Ovary (tissue), 9 donors: ENCODE results near the gene FLNB. TPM values are rescaled to one million over a fixed set of nuclear protein-coding genes. Genes with fewer than 3 reads are reported as not detected.

Source experiments
- DNase-seq, 5 donors: peaks; one replicate each; pipeline ENCODE4 v3.0.0-alpha.2; 2019 to 2020
- H3K27ac ChIP-seq, 2 donors: fragments of 200-600 bp; one replicate each; pipeline versions ENCODE4 v1.5.1 to v1.8.0; 2019 to 2022
- H3K27me3 ChIP-seq: fragments of 200-600 bp; one replicate; pipeline ENCODE4 v1.8.0; 2022
- H3K36me3 ChIP-seq: fragments of 200-600 bp; sonication (generic); one replicate; pipeline ENCODE4 v1.5.1; 2019
- H3K4me1 ChIP-seq: one replicate; pipeline ENCODE4 v1.8.1; 2013; ENCODE audit warnings: mild to moderate bottlenecking, moderate library complexity; ENCODE audit not compliant: insufficient read depth
- H3K4me3 ChIP-seq: fragments of 200-600 bp; sonication (generic); one replicate; pipeline ENCODE4 v1.5.1; 2017
- H3K9me3 ChIP-seq, 2 donors: fragments of 200-600 bp in 1 of 2; sonication (generic) in 1 of 2; one replicate each; pipeline versions ENCODE4 v1.5.1 to v1.8.1; 2013 to 2019; ENCODE audit warnings: mild to moderate bottlenecking in 1 of 2, moderate library complexity in 1 of 2
- EP300 ChIP-seq: sonication (generic); formaldehyde crosslinking; IDR thresholded peaks from one replicate; pipeline ENCODE4 v1.6.1; 2017; ENCODE audit warnings: antibody characterized with exemption
- POLR2A ChIP-seq: fragments of 450-650 bp; IDR thresholded peaks from one replicate; pipeline ENCODE4 v1.6.1; 2017; ENCODE audit warnings: antibody characterized with exemption, mild to moderate bottlenecking, moderate library complexity
- WGBS, 3 donors: extraction: QIAGEN DNeasy Blood & Tissue Kit in 1 of 3; methylation state at CpG; one replicate each; pipeline versions ENCODE4 v1.1.5 to v1.1.7; 2013 to 2017; 5-methylcytosine and 5-hydroxymethylcytosine counted together
- intact Hi-C, 4 donors: fragments of 100-400 bp; cut with DNase I; formaldehyde crosslinking; loops; one replicate each; pipeline versions ENCODE4 v1.11.0 to v1.15.1; 2022 to 2023
- polyA plus RNA-seq, 2 donors: library from polyadenylated mRNA; stranded (reverse); fragments of 200-250 nt in 1 of 2; fragments of 350-450 nt in 1 of 2; fragmentation: Illumina TruSeq in 1 of 2; extraction: RNeasy Lipid Tissue Mini Kit (QIAGEN cat#74804) in 1 of 2; gene quantifications; one replicate each; pipeline ENCODE4 v1.2.3, GENCODE V29; 2013 to 2014
- total RNA-seq, 7 donors: library from RNA; depleted of rRNA in 2 of 7; stranded (reverse); fragments of >200 nt in 2 of 7; fragmentation: NEBNext Ultra II Directional in 3 of 7; extraction: Animal tissue kit (Norgen Biotek cat#: 25700) in 3 of 7; gene quantifications; one replicate each; pipeline versions ENCODE4 v1.1.0 to v1.2.4, GENCODE V29; 2016 to 2023
- TF ChIP-seq, protein P1 (sequence below), 3 donors: fragments of 450-650 bp in 2 of 3; fragments of 200-600 bp in 1 of 3; IDR thresholded peaks; one replicate each; pipeline versions ENCODE4 v1.5.1 to v1.8.0; 2016 to 2022; ENCODE audit warnings: antibody characterized with exemption in 3 of 3, mild to moderate bottlenecking in 1 of 3
- donor health status: DM: no; HTN: no; CAD: no; lungs with moderate emphysema.
- donor health status: DM: no; HTN: no; CAD: no.
- donor health status: Bipolar disorder and iron deficiency.
- donor health status: DM: yes; HTN: yes; CAD: no.
- donor health status: DM: no; HTN: no; CAD: no.
- donor health status: DM: yes; HTN: yes; CAD: no.

The FLNB gene
- total and polyA plus RNA-seq, 9 donors, result 51.9 to 190 (median 126) TPM

DNA sequence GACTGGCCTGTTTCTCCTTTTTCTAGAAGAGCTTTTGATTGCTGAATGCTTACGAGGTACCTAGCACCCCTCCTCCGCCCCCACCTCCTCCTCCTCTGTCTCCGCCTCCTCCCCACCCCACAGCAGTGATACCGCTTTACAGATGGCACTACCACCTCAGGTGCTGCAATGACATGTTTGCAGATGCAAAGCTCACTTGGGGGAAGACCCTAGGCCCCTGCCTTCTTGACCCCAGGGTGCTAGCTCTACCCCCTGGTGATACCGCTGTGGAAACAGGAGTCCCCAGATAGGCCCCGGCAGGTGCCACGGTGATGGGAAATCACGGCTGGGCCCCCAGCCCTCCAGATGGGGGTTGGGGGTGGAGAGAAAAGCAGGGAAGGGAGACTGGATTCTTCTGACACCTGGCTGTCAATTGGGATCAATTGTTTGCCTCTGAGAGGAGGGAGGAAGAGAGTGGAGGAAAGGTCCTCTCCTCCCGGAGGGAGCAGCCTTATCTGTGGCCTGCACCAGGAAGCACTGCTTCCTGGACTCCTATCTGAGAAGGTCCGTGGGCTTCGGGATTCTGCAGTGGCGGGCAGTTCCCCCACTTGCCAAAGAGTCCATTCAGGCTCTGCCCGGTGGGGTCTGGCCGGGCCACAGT is 164.9 kb downstream of the FLNB start:
- TF ChIP-seq POLR2A (no peak), EP300 (no peak)
- TF ChIP-seq, protein P1, sequence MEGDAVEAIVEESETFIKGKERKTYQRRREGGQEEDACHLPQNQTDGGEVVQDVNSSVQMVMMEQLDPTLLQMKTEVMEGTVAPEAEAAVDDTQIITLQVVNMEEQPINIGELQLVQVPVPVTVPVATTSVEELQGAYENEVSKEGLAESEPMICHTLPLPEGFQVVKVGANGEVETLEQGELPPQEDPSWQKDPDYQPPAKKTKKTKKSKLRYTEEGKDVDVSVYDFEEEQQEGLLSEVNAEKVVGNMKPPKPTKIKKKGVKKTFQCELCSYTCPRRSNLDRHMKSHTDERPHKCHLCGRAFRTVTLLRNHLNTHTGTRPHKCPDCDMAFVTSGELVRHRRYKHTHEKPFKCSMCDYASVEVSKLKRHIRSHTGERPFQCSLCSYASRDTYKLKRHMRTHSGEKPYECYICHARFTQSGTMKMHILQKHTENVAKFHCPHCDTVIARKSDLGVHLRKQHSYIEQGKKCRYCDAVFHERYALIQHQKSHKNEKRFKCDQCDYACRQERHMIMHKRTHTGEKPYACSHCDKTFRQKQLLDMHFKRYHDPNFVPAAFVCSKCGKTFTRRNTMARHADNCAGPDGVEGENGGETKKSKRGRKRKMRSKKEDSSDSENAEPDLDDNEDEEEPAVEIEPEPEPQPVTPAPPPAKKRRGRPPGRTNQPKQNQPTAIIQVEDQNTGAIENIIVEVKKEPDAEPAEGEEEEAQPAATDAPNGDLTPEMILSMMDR (IDR thresholded peaks at IDR 0.05), result no peak
- H3K4me1 ChIP-seq, result peaks cover 10% of the 10 kb centered on the region
- H3K27ac ChIP-seq, result no peak overlapping the region

DNA sequence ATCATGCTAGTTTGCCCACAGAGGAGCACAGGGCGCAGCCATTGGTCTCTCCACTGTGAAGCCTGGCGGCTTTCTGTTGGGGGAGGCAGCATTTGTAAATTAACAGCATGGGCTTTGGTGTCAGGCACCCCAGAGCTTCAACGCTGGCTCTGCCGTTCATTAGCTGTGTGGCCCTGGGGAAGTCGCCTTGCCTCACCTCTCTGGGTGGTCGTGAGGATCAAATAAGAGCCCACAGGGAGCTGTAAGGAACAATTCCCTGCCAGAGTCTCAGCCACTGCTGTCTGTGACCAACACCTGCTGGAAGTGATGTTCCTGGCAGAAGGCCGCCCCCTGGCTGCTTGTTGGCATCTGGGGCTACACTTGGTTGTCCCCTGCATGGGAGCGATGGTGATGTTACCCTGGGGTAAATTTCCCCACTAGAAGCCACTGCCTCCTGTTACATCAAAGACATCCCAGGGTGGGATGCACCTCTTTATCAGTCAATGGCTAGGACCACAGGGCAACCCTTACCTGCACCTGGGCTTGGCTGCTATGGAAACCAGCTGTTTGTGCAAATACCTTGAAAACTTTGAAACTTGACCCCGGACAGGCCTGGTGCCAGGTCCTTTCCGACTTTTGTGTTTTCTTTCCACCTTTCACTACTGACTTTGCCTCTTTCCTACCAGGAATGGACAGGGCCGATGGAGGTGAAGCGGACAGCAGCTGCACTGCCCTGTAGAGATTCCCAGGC is 165.6 kb downstream of the FLNB start:
- Histone ChIP-seq H3K4me1 (peaks cover 10% of the 10 kb centered on the region), H3K27me3 (no peaks in the 10 kb centered on the region), H3K9me3 (no peaks in the 10 kb centered on the region), H3K4me3 (no peak overlapping the region), H3K27ac (no peak overlapping the region), H3K36me3 (no peaks in the 10 kb centered on the region)
- peak in 3 of 5 donors; percentile 40 to 54 (median 50) for DNase-seq
- intact Hi-C loops, result no loop called here
- TF ChIP-seq EP300 (no peak), POLR2A (no peak)
- TF ChIP-seq, protein P1 (IDR thresholded peaks at IDR 0.05), result no peak
- 88 to 93% (median 89%) methylated on average over 12 of the region's 12 CpGs for WGBS, 3 donors

More for the DNA sequence above, 164.9 kb downstream of the FLNB start:
- H3K36me3 ChIP-seq, result no peaks in the 10 kb centered on the region
- H3K27me3 ChIP-seq, result no peaks in the 10 kb centered on the region
- intact Hi-C loops, result no loop called here
- H3K4me3 ChIP-seq, result no peak overlapping the region
- DNase-seq, result no peak
- 83 to 88% (median 86%) methylated on average over 14 of the region's 14 CpGs for WGBS, 3 donors
- no peaks in the 10 kb centered on the region for H3K9me3 ChIP-seq

DNA sequence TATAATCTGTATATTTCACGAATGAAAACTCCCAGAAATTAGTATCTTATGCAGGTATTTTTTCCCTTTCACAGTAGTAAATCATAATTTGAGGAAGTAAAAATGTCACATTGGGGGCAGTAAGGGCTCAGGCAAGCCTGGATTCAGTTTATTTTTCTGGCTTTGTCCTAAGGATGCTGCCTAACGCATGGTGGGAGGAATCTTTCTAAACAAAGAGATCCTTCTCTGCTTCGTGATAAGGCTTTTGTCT is 166.9 kb downstream of the FLNB start:
- no peak for DNase-seq
- Histone ChIP-seq H3K27me3 (no peaks in the 10 kb centered on the region), H3K36me3 (no peaks in the 10 kb centered on the region), H3K9me3 (no peaks in the 10 kb centered on the region), H3K4me1 (peaks cover 10% of the 10 kb centered on the region), H3K4me3 (no peak overlapping the region), H3K27ac (peak overlapping the region in 1 of 2 donors; percentile 61)
- intact Hi-C loops, result loop anchor here in 2 of 4 donors (5.0 kb wide), 3 partner anchors 122 to 168 kb away; partner anchors contain the start of gene FLNB (in 1 of the 2)
- TF ChIP-seq POLR2A (no peak), EP300 (no peak)
- TF ChIP-seq, protein P1 (IDR thresholded peaks at IDR 0.05), result no peak
- 9 to 10% (median 9%) methylated on average over 3 of the region's 3 CpGs for WGBS, 3 donors

DNA sequence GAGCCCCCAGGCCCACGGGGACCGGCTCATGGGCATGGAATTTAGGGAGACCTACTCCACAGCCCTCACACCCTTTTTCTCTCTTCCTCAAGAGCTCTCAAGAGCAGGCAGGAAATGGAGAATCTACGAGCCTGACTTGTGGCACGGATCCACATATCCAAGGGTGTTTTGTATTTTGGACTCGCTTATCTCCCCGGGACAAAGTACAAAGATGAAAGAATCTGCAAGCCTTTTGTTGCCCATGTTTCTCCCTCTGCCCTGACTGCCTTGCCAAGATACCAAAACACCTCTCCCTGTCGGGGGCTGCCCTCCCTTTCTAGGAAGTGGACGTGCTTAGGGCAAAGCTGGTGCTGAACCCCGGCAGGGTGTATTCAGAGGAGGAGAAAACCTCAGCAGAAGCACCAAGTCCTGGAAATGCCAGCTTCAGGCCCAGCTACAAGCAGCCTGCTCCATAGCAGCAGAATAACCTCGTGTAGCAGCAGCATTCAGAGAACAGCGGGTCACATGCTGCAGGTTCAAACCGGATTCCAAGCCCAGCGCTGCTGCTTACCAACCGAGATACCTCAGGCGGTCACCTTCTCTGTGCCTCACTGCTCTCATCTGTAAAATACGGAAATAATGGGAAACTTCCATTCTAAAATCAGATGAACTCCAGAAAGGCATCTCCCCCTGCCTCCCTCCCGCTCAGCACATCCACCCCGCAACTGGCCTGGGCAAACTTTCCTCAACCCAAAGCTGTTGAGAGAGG is 167.4 kb downstream of the FLNB start:
- H3K9me3 ChIP-seq, result no peaks in the 10 kb centered on the region
- intact Hi-C loops, result loop anchor here in 2 of 4 donors (5.0 kb wide), 3 partner anchors 122 to 168 kb away; partner anchors contain the start of gene FLNB (in 1 of the 2)
- no peaks in the 10 kb centered on the region for H3K36me3 ChIP-seq
- H3K4me3 ChIP-seq, result no peak overlapping the region
- TF ChIP-seq POLR2A, result no peak
- no peaks in the 10 kb centered on the region for H3K27me3 ChIP-seq
- peaks cover 10% of the 10 kb centered on the region for H3K4me1 ChIP-seq
- 14 to 30% (median 20%) methylated on average over 17 to 18 of the region's 18 CpGs for WGBS, 3 donors
- peak in 4 of 5 donors; percentile 49 to 57 (median 52) for DNase-seq
- H3K27ac ChIP-seq, result peak overlapping the region in 1 of 2 donors; percentile 61
